GM12878 (cell line): Measurements from ENCODE around the gene EFNB2.

ENCODE experiments used
- EP300 ChIP-seq, 2 experiments: fragments of 150-350 bp in 1 of 2; IDR thresholded peaks; 2 replicates each; pipeline ENCODE4 v1.6.1; 2011 to 2012; ENCODE audit warnings: low read depth in 2 of 2, low read length in 2 of 2, borderline replicate concordance in 1 of 2, improper control_type of control experiment in 1 of 2, inconsistent platforms in 1 of 2; ENCODE audit not compliant: control insufficient read depth in 1 of 2
- EZH2 ChIP-seq: IDR thresholded peaks from 2 replicates; pipeline ENCODE4 v1.6.1; 2012; ENCODE audit warnings: low read depth, mild to moderate bottlenecking, control low read depth, inconsistent platforms, low read length, borderline replicate concordance; ENCODE audit not compliant: control insufficient read depth
- NBN ChIP-seq: fragments of 450-650 bp; IDR thresholded peaks from 2 replicates; pipeline ENCODE4 v1.6.1; 2016
- POLR2AphosphoS5 ChIP-seq: IDR thresholded peaks from 2 replicates; pipeline ENCODE4 v1.6.1; 2011; ENCODE audit warnings: mild to moderate bottlenecking, low read length, inconsistent platforms
- SPI1 ChIP-seq: IDR thresholded peaks from 2 replicates; pipeline ENCODE4 v1.6.1; 2011; ENCODE audit warnings: low read depth, mild to moderate bottlenecking, low read length, moderate library complexity, borderline replicate concordance; ENCODE audit not compliant: insufficient read depth

DNA sequence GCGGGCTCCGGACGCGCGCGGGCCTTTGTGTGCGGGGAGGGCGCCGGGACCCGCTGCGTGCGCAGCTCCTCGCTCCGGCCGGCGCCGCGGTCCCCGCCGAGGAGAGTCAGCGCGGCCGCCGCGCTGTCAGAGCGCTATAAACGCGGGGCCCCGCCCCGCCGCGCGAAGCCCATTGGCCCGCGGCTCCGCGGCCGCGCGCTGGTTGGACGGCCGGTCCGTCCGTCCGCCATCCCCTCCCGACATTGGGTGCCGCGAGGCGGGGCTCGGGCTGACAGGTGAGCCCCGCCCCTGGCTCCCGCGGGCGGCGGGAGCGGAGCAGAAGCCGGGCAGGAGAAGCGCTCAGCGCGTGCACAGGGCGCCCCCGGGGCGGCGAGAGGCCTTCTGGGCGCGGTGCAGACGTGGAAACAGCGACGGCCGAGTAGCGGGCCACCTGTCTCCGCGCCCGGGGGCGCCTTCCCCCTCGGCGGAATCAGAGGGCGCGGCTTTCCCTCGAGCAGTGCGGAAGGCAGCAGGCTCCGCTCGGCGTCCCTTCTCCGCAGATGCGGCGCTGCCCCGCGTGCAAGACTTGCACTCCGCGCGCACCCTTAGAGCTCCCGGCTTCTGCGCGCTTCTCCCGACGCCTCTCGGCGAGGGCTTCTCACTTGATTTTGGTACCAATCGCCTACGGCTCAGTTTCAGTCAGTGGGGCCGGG, at the start of gene EFNB2:
- TF ChIP-seq SPI1 (no peak), POLR2AphosphoS5 (no peak), EZH2 (no peak), NBN (no peak), EP300 (IDR thresholded peaks at IDR 0.05; ENCODE audit: borderline replicate concordance in 1 of 2, control insufficient read depth in 1 of 2, low read depth in 2 of 2, low read length in 2 of 2) (no peak)
